Hepatocyte (in vitro differentiated cells): ENCODE results near the gene SPON2. TPM values are rescaled to one million over a fixed set of nuclear protein-coding genes. Genes with fewer than 3 reads are reported as not detected.
A peak's percentile ranks its signal among the peaks of the same experiment; 100 is the strongest.

Source experiments
- DNase-seq: peaks from one replicate; pipeline ENCODE4 v3.0.0-alpha.2; 2016; ENCODE audit warnings: low spot score
- H2AFZ ChIP-seq: fragments of 200-600 bp; sonication (generic); 2 replicates; pipeline ENCODE4 v1.6.0; 2016; ENCODE audit warnings: antibody characterized with exemption, mild to moderate bottlenecking
- H3K27ac ChIP-seq: fragments of 200-600 bp; sonication (generic); 2 replicates; pipeline ENCODE4 v1.5.1; 2016; ENCODE audit warnings: mild to moderate bottlenecking
- H3K27me3 ChIP-seq: fragments of 200-600 bp; sonication (generic); 2 replicates; pipeline ENCODE4 v1.6.1; 2016
- H3K36me3 ChIP-seq: fragments of 200-600 bp; sonication (generic); replicated peaks from 2 replicates; pipeline ENCODE4 v1.5.1; 2016; ENCODE audit warnings: low read depth; ENCODE audit not compliant: insufficient read depth
- H3K4me1 ChIP-seq: fragments of 200-600 bp; sonication (generic); 2 replicates; pipeline ENCODE4 v1.5.1; 2016; ENCODE audit warnings: mild to moderate bottlenecking, moderate library complexity; ENCODE audit not compliant: insufficient read depth
- H3K4me2 ChIP-seq: fragments of 200-600 bp; sonication (generic); 2 replicates; pipeline ENCODE4 v1.6.0; 2016
- H3K4me3 ChIP-seq: fragments of 200-600 bp; sonication (generic); 2 replicates; pipeline ENCODE4 v1.5.1; 2016; ENCODE audit warnings: mild to moderate bottlenecking
- H3K79me2 ChIP-seq: fragments of 200-600 bp; sonication (generic); 2 replicates; pipeline ENCODE4 v1.6.0; 2017; ENCODE audit warnings: mild to moderate bottlenecking
- H3K9me2 ChIP-seq: fragments of 200-600 bp; sonication (generic); replicated peaks from 2 replicates; pipeline ENCODE4 v1.6.0; 2017; ENCODE audit warnings: mild to moderate bottlenecking; ENCODE audit not compliant: insufficient read depth
- H3K9me3 ChIP-seq: fragments of 200-600 bp; sonication (generic); 2 replicates; pipeline ENCODE4 v1.5.1; 2016; ENCODE audit warnings: low read depth, mild to moderate bottlenecking
- H4K20me1 ChIP-seq: fragments of 200-600 bp; sonication (generic); 2 replicates; pipeline ENCODE4 v1.6.0; 2016; ENCODE audit warnings: mild to moderate bottlenecking; ENCODE audit not compliant: insufficient read depth, poor library complexity, severe bottlenecking
- EZH2 ChIP-seq: fragments of 200-600 bp; sonication (generic); IDR thresholded peaks from 2 replicates; pipeline ENCODE4 v1.6.1; 2016; ENCODE audit warnings: antibody characterized with exemption, mild to moderate bottlenecking, borderline replicate concordance
- EZH2phosphoT487 ChIP-seq: fragments of 200-600 bp; sonication (generic); IDR thresholded peaks from one replicate; pipeline ENCODE4 v1.6.1; 2018; ENCODE audit warnings: antibody characterized with exemption, mild to moderate bottlenecking, low read depth, moderate library complexity; ENCODE audit not compliant: unreplicated experiment, severe bottlenecking
- WGBS: methylation state at CpG from one replicate; pipeline ENCODE4 v1.1.6; 2016; ENCODE audit warnings: low lambda C conversion rate; ENCODE audit errors: missing lambda C conversion rate; 5-methylcytosine and 5-hydroxymethylcytosine counted together
- polyA plus RNA-seq: library from polyadenylated mRNA; unstranded; fragments of >200 nt; fragmentation: Nextera tagmentation; extraction: Ambion mirVana; gene quantifications from 2 replicates; pipeline ENCODE4 v1.2.1, GENCODE V29; 2016
- total RNA-seq: library from RNA; depleted of rRNA; stranded (reverse); fragments of >200 nt; gene quantifications from 2 replicates; pipeline ENCODE4 v1.2.3, GENCODE V29; 2014
- TF ChIP-seq, protein P1 (sequence below): fragments of 200-600 bp; sonication (generic); IDR thresholded peaks from 2 replicates; pipeline ENCODE4 v1.5.1; 2016; ENCODE audit warnings: antibody characterized with exemption, mild to moderate bottlenecking; ENCODE audit not compliant: poor library complexity

SPON2 gene
- total and polyA plus RNA-seq, 2 experiments from 2014 or later: 403 to 1,210 TPM

GRCh38 chr4:1200425-1201035 lies 28.1 kb upstream of the SPON2 start:
- Histone ChIP-seq H3K9me2 (no peaks in the 10 kb centered on the region), H4K20me1 (no peaks in the 10 kb centered on the region), H3K4me2 (peak overlapping the region; percentile 64), H3K4me3 (no peak overlapping the region), H3K36me3 (no peaks in the 10 kb centered on the region), H3K4me1 (peaks cover 47% of the 10 kb centered on the region), H2AFZ (no peak overlapping the region), H3K9me3 (no peaks in the 10 kb centered on the region), H3K27me3 (no peaks in the 10 kb centered on the region), H3K79me2 (no peaks in the 10 kb centered on the region), H3K27ac (peak overlapping the region; percentile 86)
- TF ChIP-seq EZH2: no peak
- TF ChIP-seq EZH2phosphoT487: no peak
- TF ChIP-seq, protein P1, sequence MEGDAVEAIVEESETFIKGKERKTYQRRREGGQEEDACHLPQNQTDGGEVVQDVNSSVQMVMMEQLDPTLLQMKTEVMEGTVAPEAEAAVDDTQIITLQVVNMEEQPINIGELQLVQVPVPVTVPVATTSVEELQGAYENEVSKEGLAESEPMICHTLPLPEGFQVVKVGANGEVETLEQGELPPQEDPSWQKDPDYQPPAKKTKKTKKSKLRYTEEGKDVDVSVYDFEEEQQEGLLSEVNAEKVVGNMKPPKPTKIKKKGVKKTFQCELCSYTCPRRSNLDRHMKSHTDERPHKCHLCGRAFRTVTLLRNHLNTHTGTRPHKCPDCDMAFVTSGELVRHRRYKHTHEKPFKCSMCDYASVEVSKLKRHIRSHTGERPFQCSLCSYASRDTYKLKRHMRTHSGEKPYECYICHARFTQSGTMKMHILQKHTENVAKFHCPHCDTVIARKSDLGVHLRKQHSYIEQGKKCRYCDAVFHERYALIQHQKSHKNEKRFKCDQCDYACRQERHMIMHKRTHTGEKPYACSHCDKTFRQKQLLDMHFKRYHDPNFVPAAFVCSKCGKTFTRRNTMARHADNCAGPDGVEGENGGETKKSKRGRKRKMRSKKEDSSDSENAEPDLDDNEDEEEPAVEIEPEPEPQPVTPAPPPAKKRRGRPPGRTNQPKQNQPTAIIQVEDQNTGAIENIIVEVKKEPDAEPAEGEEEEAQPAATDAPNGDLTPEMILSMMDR: no peak
- WGBS: 66% methylated on average over 13 of the region's 20 CpGs
- peak; percentile 72 for DNase-seq

DNA sequence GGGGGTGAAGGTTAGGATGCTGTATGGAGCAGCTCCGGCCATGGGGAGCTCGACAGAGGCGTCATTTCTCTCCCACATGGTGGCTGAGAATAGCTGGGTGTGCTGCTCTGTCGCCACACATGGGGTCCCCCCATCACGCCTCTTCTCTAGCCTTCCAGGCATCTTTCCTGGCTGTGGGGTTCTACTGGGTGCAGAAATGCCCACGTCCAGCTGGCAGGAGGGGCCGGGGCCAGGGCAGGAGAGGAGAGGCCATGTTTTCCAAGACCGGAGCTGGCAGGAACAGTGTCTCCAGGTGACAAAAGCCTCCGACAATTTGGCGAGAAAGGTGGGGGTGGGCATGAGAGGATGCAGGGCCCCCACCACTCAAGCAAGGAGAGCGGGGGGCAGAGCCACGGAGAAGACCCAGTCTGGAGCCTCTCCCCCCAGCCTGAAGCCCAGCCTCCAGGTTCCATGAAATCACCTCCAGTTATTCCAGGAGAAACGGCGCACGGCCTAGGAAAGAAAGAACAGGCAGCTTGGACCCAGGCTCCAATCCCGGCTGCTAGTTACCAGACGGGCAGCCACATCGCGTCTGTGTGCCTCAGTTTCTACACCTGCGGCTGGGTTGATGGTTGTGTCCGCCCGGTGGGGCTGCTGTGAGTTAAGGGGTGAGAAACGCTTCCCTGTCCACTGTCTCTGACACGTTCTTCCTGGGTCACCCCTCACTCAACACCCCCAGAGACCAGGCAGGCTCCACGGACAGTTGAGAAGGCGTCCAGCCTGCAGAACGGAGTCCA lies 27.4 kb upstream of the SPON2 start:
- Histone ChIP-seq H3K4me3 (no peak overlapping the region), H3K79me2 (no peaks in the 10 kb centered on the region), H4K20me1 (no peaks in the 10 kb centered on the region), H3K4me1 (peaks cover 39% of the 10 kb centered on the region), H3K9me2 (no peaks in the 10 kb centered on the region), H3K4me2 (peak overlapping the region; percentile 49), H2AFZ (no peak overlapping the region), H3K9me3 (no peaks in the 10 kb centered on the region), H3K27ac (peak overlapping the region; percentile 74), H3K27me3 (no peaks in the 10 kb centered on the region), H3K36me3 (no peaks in the 10 kb centered on the region)
- TF ChIP-seq EZH2: no peak
- TF ChIP-seq EZH2phosphoT487: no peak
- TF ChIP-seq, protein P1: no peak
- 85% methylated on average over 27 of the region's 27 CpGs for WGBS
- peak; percentile 2 for DNase-seq

GRCh38 chr4:1198098-1198844 lies 25.9 kb upstream of the SPON2 start:
- peak; percentile 14 for DNase-seq
- H4K20me1 ChIP-seq: no peaks in the 10 kb centered on the region
- H3K27ac ChIP-seq: peak overlapping the region; percentile 12
- no peaks in the 10 kb centered on the region for H3K9me2 ChIP-seq
- H3K27me3 ChIP-seq: no peaks in the 10 kb centered on the region
- no peak overlapping the region for H3K4me2 ChIP-seq
- H3K4me1 ChIP-seq: peaks cover 33% of the 10 kb centered on the region
- H2AFZ ChIP-seq: no peak overlapping the region
- no peaks in the 10 kb centered on the region for H3K79me2 ChIP-seq
- no peak overlapping the region for H3K4me3 ChIP-seq
- no peaks in the 10 kb centered on the region for H3K36me3 ChIP-seq
- no peaks in the 10 kb centered on the region for H3K9me3 ChIP-seq
- TF ChIP-seq EZH2phosphoT487 (no peak), EZH2 (no peak)
- TF ChIP-seq, protein P1: no peak
- 88% methylated on average over 24 of the region's 24 CpGs for WGBS
